ENCODE results near the gene SLCO1B1. TPM values are rescaled to one million over a fixed set of nuclear protein-coding genes. Genes with fewer than 3 reads are reported as not detected.

Gene SLCO1B1
- total and polyA plus RNA-seq, 11 donors: 0.33 TPM; not detected in 10

Other genes with a start within 250 kb of the SLCO1B1 start
- not detected for gene SLCO1A2, start 203.7 kb downstream of the SLCO1B1 start, total RNA-seq
- gene SLCO1A2, start 203.7 kb downstream of the SLCO1B1 start, polyA plus RNA-seq: not detected
- gene IAPP, start 241.7 kb downstream of the SLCO1B1 start, total RNA-seq: not detected
- not detected for gene IAPP, start 241.7 kb downstream of the SLCO1B1 start, polyA plus RNA-seq

Data from heart left ventricle (tissue), 11 donors.